SK-N-SH (cell line): Measurements from ENCODE around the gene ALPI.

Experiments used
- CHD2 ChIP-seq: fragments of 150-350 bp; IDR thresholded peaks from 2 replicates; pipeline ENCODE4 v1.6.1; 2018; ENCODE audit warnings: low read length; ENCODE audit not compliant: partially characterized antibody
- FOSL2 ChIP-seq: IDR thresholded peaks from 2 replicates; pipeline ENCODE4 v1.4.0; 2012; ENCODE audit warnings: low read depth, mild to moderate bottlenecking, moderate library complexity, borderline replicate concordance
- FOXJ3 ChIP-seq: sonication (generic); formaldehyde crosslinking; IDR thresholded peaks from 2 replicates; pipeline ENCODE4 v1.5.1; 2020; ENCODE audit warnings: mild to moderate bottlenecking, missing genetic modification reagents
- GABPA ChIP-seq: IDR thresholded peaks from 2 replicates; pipeline ENCODE4 v1.4.0; 2012; ENCODE audit warnings: low read depth, mild to moderate bottlenecking
- JUND ChIP-seq: IDR thresholded peaks from 2 replicates; pipeline ENCODE4 v1.4.0; 2012
- MXI1 ChIP-seq: IDR thresholded peaks from 2 replicates; pipeline ENCODE4 v1.6.1; 2012; ENCODE audit warnings: mild to moderate bottlenecking, low read depth, low read length, improper control_type of control experiment
- RAD21 ChIP-seq: IDR thresholded peaks from 2 replicates; pipeline ENCODE4 v1.6.1; 2012; ENCODE audit warnings: mild to moderate bottlenecking, low read length
- RCOR1 ChIP-seq: fragments of 150-350 bp; IDR thresholded peaks from 2 replicates; pipeline ENCODE4 v1.6.1; 2017; ENCODE audit warnings: antibody characterized with exemption, low read length
- RFX5 ChIP-seq: IDR thresholded peaks from 2 replicates; pipeline ENCODE4 v1.6.1; 2012; ENCODE audit warnings: mild to moderate bottlenecking, improper control_type of control experiment, low read length
- SIN3A ChIP-seq: IDR thresholded peaks from 2 replicates; pipeline ENCODE4 v1.6.1; 2012; ENCODE audit warnings: low read depth, mild to moderate bottlenecking, low read length, moderate library complexity, borderline replicate concordance
- TAF1 ChIP-seq: IDR thresholded peaks from 2 replicates; pipeline ENCODE4 v1.6.1; 2012; ENCODE audit warnings: low read depth, mild to moderate bottlenecking, low read length, moderate library complexity, borderline replicate concordance
- TF ChIP-seq, protein P1 (sequence below): fragments of 200-600 bp; sonication (generic); IDR thresholded peaks from 2 replicates; pipeline ENCODE4 v1.6.1; 2017; ENCODE audit warnings: antibody characterized with exemption, mild to moderate bottlenecking, moderate library complexity
- TF ChIP-seq, protein P2 (sequence below): IDR thresholded peaks from 2 replicates; pipeline ENCODE4 v1.6.1; 2012; ENCODE audit warnings: mild to moderate bottlenecking, low read depth, low read length, moderate library complexity
- TF ChIP-seq, protein P3 (sequence below): IDR thresholded peaks from 2 replicates; pipeline ENCODE4 v1.4.0; 2012; ENCODE audit warnings: low read depth

DNA sequence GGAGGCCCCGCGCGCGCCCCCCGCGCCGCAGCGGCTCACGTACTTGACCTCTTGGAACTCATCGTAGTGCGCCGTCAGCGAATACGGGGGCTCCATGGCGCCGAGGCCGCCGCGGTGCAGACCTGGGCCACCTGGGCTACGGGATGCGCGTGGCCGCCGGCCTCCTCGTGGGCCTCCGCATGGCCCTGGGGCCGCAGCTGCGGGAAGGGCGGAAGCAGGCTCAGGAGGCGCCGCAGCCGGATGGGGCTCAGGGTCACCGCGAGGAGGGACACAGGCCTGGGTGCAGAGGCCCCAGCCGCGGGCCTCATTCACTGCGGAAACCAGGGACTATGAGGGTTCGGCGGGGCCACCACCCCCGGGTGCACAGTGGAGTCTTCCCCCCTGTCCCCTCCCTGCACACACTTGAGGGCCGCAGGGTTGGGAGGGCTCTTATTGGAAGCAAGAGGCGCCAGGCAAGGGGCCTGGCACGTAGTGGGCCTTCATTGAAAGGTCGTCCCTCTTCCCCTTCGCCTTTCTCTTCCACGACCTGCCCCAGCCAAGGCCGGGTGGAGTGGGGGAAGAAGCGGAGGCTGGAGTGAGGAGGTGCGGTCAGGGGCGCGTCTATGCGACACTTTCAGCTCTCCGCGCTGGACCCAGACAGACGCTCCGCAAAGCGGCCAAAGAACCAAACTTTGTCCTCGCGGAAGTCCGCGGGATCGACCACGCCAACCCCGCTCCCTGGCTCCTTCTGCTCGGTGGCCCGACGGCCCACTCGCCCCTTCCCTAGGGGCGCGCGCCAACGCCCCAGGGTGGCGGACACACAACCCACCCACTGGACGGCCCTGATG, 30.8 kb downstream of the ALPI start:
- TF ChIP-seq, protein P1, sequence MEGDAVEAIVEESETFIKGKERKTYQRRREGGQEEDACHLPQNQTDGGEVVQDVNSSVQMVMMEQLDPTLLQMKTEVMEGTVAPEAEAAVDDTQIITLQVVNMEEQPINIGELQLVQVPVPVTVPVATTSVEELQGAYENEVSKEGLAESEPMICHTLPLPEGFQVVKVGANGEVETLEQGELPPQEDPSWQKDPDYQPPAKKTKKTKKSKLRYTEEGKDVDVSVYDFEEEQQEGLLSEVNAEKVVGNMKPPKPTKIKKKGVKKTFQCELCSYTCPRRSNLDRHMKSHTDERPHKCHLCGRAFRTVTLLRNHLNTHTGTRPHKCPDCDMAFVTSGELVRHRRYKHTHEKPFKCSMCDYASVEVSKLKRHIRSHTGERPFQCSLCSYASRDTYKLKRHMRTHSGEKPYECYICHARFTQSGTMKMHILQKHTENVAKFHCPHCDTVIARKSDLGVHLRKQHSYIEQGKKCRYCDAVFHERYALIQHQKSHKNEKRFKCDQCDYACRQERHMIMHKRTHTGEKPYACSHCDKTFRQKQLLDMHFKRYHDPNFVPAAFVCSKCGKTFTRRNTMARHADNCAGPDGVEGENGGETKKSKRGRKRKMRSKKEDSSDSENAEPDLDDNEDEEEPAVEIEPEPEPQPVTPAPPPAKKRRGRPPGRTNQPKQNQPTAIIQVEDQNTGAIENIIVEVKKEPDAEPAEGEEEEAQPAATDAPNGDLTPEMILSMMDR: no peak
- no peak for TF ChIP-seq FOSL2
- no peak for TF ChIP-seq TAF1
- TF ChIP-seq, protein P2, sequence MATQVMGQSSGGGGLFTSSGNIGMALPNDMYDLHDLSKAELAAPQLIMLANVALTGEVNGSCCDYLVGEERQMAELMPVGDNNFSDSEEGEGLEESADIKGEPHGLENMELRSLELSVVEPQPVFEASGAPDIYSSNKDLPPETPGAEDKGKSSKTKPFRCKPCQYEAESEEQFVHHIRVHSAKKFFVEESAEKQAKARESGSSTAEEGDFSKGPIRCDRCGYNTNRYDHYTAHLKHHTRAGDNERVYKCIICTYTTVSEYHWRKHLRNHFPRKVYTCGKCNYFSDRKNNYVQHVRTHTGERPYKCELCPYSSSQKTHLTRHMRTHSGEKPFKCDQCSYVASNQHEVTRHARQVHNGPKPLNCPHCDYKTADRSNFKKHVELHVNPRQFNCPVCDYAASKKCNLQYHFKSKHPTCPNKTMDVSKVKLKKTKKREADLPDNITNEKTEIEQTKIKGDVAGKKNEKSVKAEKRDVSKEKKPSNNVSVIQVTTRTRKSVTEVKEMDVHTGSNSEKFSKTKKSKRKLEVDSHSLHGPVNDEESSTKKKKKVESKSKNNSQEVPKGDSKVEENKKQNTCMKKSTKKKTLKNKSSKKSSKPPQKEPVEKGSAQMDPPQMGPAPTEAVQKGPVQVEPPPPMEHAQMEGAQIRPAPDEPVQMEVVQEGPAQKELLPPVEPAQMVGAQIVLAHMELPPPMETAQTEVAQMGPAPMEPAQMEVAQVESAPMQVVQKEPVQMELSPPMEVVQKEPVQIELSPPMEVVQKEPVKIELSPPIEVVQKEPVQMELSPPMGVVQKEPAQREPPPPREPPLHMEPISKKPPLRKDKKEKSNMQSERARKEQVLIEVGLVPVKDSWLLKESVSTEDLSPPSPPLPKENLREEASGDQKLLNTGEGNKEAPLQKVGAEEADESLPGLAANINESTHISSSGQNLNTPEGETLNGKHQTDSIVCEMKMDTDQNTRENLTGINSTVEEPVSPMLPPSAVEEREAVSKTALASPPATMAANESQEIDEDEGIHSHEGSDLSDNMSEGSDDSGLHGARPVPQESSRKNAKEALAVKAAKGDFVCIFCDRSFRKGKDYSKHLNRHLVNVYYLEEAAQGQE: no peak
- TF ChIP-seq MXI1: no peak
- no peak for TF ChIP-seq RFX5
- no peak for TF ChIP-seq RCOR1
- TF ChIP-seq RAD21: no peak
- TF ChIP-seq FOXJ3 (CRISPR knock-in tag): no peak
- no peak for TF ChIP-seq JUND
- TF ChIP-seq, protein P3, sequence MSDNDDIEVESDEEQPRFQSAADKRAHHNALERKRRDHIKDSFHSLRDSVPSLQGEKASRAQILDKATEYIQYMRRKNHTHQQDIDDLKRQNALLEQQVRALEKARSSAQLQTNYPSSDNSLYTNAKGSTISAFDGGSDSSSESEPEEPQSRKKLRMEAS: no peak
- TF ChIP-seq CHD2: no peak
- TF ChIP-seq SIN3A: no peak
- TF ChIP-seq GABPA: no peak
